ENCODE measurements around the gene TNIP2. TPM values are rescaled to one million over a fixed set of nuclear protein-coding genes. Genes with fewer than 3 reads are reported as not detected.

TNIP2 gene
- total and polyA plus RNA-seq, 11 donors = 12.6 to 94.5 (median 23.4) TPM

GRCh38 chr4:2733001-2733843 lies 22.9 kb downstream of the TNIP2 start:
- Histone ChIP-seq H3K4me1 (peaks cover 0 to 7% (median 0%) of the 10 kb centered on the region in 12 donors), H3K27me3 (no peaks in the 10 kb centered on the region), H3K36me3 (peaks cover 0 to 52% (median 44%) of the 10 kb centered on the region in 9 donors), H3K4me3 (no peak overlapping the region), H3K9me3 (peaks cover 0 to 14% (median 4%) of the 10 kb centered on the region in 12 donors), H3K27ac (no peak overlapping the region)
- 87 to 89% (median 89%) methylated on average over 18 to 21 of the region's 21 CpGs for WGBS, 4 donors
- TF ChIP-seq CTCF (IDR thresholded peaks at IDR 0.05) = no peak
- no peak for TF ChIP-seq POLR2A (IDR thresholded peaks at IDR 0.05)
- no peak for DNase-seq
- intact Hi-C loops (cut with DNase I) = no loop called here
- ATAC-seq = peak in 1 of 4 donors; percentile 38

- peak in 1 of 4 donors; percentile 29 for ATAC-seq
- TF ChIP-seq POLR2A (IDR thresholded peaks at IDR 0.05) = no peak
- no peak for TF ChIP-seq CTCF (IDR thresholded peaks at IDR 0.05)
- intact Hi-C loops (cut with DNase I) = no loop called here
Measured at GRCh38 chr4:2732526-2732925, 23.6 kb downstream of the TNIP2 start.

GRCh38 chr4:2731907-2732317 lies 24.2 kb downstream of the TNIP2 start:
- no peak overlapping the region for H3K4me3 ChIP-seq
- no peak for DNase-seq
- 93 to 96% (median 93%) methylated on average over 20 to 28 of the region's 28 CpGs for WGBS, 4 donors
- peak; percentile 8 to 27 (median 20) for ATAC-seq
- H3K4me1 ChIP-seq = peaks cover 0 to 7% (median 0%) of the 10 kb centered on the region in 12 donors
- H3K27ac ChIP-seq = no peak overlapping the region
- TF ChIP-seq POLR2A (IDR thresholded peaks at IDR 0.05) = no peak
- TF ChIP-seq CTCF (IDR thresholded peaks at IDR 0.05) = no peak
- H3K9me3 ChIP-seq = peaks cover 0 to 14% (median 4%) of the 10 kb centered on the region in 12 donors
- peaks cover 0 to 61% (median 52%) of the 10 kb centered on the region in 9 donors for H3K36me3 ChIP-seq
- intact Hi-C loops (cut with DNase I) = no loop called here
- H3K27me3 ChIP-seq = no peaks in the 10 kb centered on the region

More at GRCh38 chr4:2732526-2732925, 23.6 kb downstream of the TNIP2 start:
- Histone ChIP-seq H3K27me3 (no peaks in the 10 kb centered on the region), H3K4me3 (no peak overlapping the region), H3K9me3 (peaks cover 0 to 14% (median 4%) of the 10 kb centered on the region in 12 donors), H3K36me3 (peaks cover 0 to 56% (median 47%) of the 10 kb centered on the region in 9 donors), H3K4me1 (peaks cover 0 to 7% (median 0%) of the 10 kb centered on the region in 12 donors), H3K27ac (no peak overlapping the region)
- no peak for DNase-seq
- WGBS, 4 donors = 90 to 95% (median 92%) methylated on average over 6 of the region's 6 CpGs

GRCh38 chr4:2729533-2729875 lies 26.6 kb downstream of the TNIP2 start:
- DNase-seq (no peak), ATAC-seq (no peak)
- H3K9me3 ChIP-seq = no peaks in the 10 kb centered on the region
- H3K36me3 ChIP-seq = peaks cover 0 to 75% (median 65%) of the 10 kb centered on the region in 9 donors
- TF ChIP-seq CTCF (IDR thresholded peaks at IDR 0.05) = no peak
- no peak for TF ChIP-seq POLR2A (IDR thresholded peaks at IDR 0.05)
- WGBS, 4 donors = 92 to 98% (median 97%) methylated on average over 9 of the region's 9 CpGs
- H3K27ac ChIP-seq = no peak overlapping the region
- intact Hi-C loops (cut with DNase I) = no loop called here
- peaks cover 0 to 6% (median 0%) of the 10 kb centered on the region in 12 donors for H3K4me1 ChIP-seq
- no peaks in the 10 kb centered on the region for H3K27me3 ChIP-seq
- H3K4me3 ChIP-seq = no peak overlapping the region

Data from heart left ventricle (tissue), 16 donors.